Stimulated activated memory B cell treated with anti-CD40 and anti-IgM and Interleukin-4, amounts not matched to agents 10 μg/mL and 1 μg/mL and 100 μg/mL, for 72 hours (primary cell): ENCODE measurements around the gene C10orf62.
A peak's percentile ranks its signal among the peaks of the same experiment; 100 is the strongest.
"Not testable (repeated sequence)": the region's sequence is repeated elsewhere in the genome, so short reads cannot be mapped to it uniquely, and the experiment has no call there.

Source experiments
- ATAC-seq: fragments of 150-1000 bp; cut with Tn5 transposase; 2 replicates; pipeline ENCODE4 v1.10.0; 2021
- H3K27ac Mint-ChIP-seq: one replicate; pipeline ENCODE4 v1.8.0; 2022; ENCODE audit warnings: mild to moderate bottlenecking, mixed read lengths
- H3K27me3 Mint-ChIP-seq: one replicate; pipeline ENCODE4 v1.8.0; 2022; ENCODE audit warnings: mixed read lengths
- H3K36me3 Mint-ChIP-seq: one replicate; pipeline ENCODE4 v1.8.0; 2022; ENCODE audit warnings: mixed read lengths
- H3K4me1 Mint-ChIP-seq: one replicate; pipeline ENCODE4 v1.8.0; 2022; ENCODE audit warnings: mixed read lengths
- H3K4me3 Mint-ChIP-seq: one replicate; pipeline ENCODE4 v1.8.0; 2022; ENCODE audit warnings: mild to moderate bottlenecking, moderate library complexity, mixed read lengths
- H3K9me3 Mint-ChIP-seq: one replicate; pipeline ENCODE4 v1.8.0; 2022; ENCODE audit warnings: mixed read lengths

The C10orf62 gene

GRCh38 chr10:97623277-97623676 lies 33.8 kb downstream of the C10orf62 start:
- H3K4me3 Mint-ChIP-seq = no peak overlapping the region
- H3K9me3 Mint-ChIP-seq = no peaks in the 10 kb centered on the region
- H3K27ac Mint-ChIP-seq = no peak overlapping the region
- ATAC-seq = no peak
- H3K4me1 Mint-ChIP-seq = no peaks in the 10 kb centered on the region
- no peaks in the 10 kb centered on the region for H3K36me3 Mint-ChIP-seq
- no peaks in the 10 kb centered on the region for H3K27me3 Mint-ChIP-seq

GRCh38 chr10:97627731-97628130 lies 38.2 kb downstream of the C10orf62 start:
- H3K4me3 Mint-ChIP-seq = no peak overlapping the region
- H3K4me1 Mint-ChIP-seq = peaks cover 3% of the 10 kb centered on the region
- H3K36me3 Mint-ChIP-seq = no peaks in the 10 kb centered on the region
- no peaks in the 10 kb centered on the region for H3K9me3 Mint-ChIP-seq
- H3K27me3 Mint-ChIP-seq = no peaks in the 10 kb centered on the region
- ATAC-seq = no peak
- H3K27ac Mint-ChIP-seq = no peak overlapping the region

- Mint-ChIP-seq H3K4me3 (no peak overlapping the region), H3K9me3 (no peaks in the 10 kb centered on the region), H3K36me3 (no peaks in the 10 kb centered on the region), H3K4me1 (peaks cover 8% of the 10 kb centered on the region), H3K27ac (no peak overlapping the region), H3K27me3 (no peaks in the 10 kb centered on the region)
- no peak for ATAC-seq
These were observed 38.7 kb downstream of the C10orf62 start for GRCh38 chr10:97628228-97628627.

- H3K36me3 Mint-ChIP-seq = no peaks in the 10 kb centered on the region
- H3K4me3 Mint-ChIP-seq = no peak overlapping the region
- ATAC-seq = no peak
- H3K27me3 Mint-ChIP-seq = no peaks in the 10 kb centered on the region
- peaks cover 16% of the 10 kb centered on the region for H3K4me1 Mint-ChIP-seq
- H3K9me3 Mint-ChIP-seq = no peaks in the 10 kb centered on the region
- no peak overlapping the region for H3K27ac Mint-ChIP-seq
These were observed 39.8 kb downstream of the C10orf62 start for GRCh38 chr10:97629289-97629688.

GRCh38 chr10:97631098-97631497 lies 41.6 kb downstream of the C10orf62 start:
- Mint-ChIP-seq H3K4me3 (no peak overlapping the region), H3K4me1 (peaks cover 16% of the 10 kb centered on the region), H3K27me3 (no peaks in the 10 kb centered on the region), H3K27ac (no peak overlapping the region), H3K36me3 (no peaks in the 10 kb centered on the region), H3K9me3 (no peaks in the 10 kb centered on the region)
- ATAC-seq = no peak

- Mint-ChIP-seq H3K36me3 (no peaks in the 10 kb centered on the region), H3K27ac (peak within 1 kb of the TSS; percentile 89), H3K9me3 (no peaks in the 10 kb centered on the region), H3K4me3 (peak within 1 kb of the TSS; percentile 94), H3K27me3 (no peaks in the 10 kb centered on the region), H3K4me1 (peaks cover 16% of the 10 kb centered on the region)
- peak; percentile 100 for ATAC-seq
These were observed 43.7 kb downstream of the C10orf62 start, which contains the start of gene MORN4 for GRCh38 chr10:97632949-97633884. MORN4 (minus strand) TSS chr10:97633500; CDS start chr10:97619653, 13,847 bp downstream.

DNA sequence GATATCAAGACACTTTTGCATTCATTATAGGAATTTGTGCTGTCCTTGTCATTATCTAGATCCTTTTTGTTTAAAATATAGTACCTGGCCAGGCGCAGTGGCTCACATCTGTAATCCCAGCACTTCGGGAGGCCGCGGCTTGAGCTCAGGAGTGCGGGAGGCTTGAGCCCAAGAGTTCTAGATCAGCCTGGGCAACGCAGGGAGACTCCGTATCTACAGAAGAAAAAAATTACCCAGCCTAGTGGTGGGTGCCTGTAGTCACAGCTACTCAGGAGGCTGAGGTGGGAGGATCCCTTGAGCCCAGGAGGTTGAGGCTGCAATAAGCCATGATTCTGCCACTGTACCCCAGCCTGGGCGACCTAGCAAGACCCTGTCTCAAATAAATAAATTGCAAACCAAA lies 44.4 kb downstream of the C10orf62 start:
- no peak for ATAC-seq
- Mint-ChIP-seq H3K4me3 (peak overlapping the region; percentile 94), H3K27me3 (no peaks in the 10 kb centered on the region), H3K27ac (peak overlapping the region; percentile 89), H3K9me3 (no peaks in the 10 kb centered on the region), H3K4me1 (peaks cover 16% of the 10 kb centered on the region), H3K36me3 (no peaks in the 10 kb centered on the region)

DNA sequence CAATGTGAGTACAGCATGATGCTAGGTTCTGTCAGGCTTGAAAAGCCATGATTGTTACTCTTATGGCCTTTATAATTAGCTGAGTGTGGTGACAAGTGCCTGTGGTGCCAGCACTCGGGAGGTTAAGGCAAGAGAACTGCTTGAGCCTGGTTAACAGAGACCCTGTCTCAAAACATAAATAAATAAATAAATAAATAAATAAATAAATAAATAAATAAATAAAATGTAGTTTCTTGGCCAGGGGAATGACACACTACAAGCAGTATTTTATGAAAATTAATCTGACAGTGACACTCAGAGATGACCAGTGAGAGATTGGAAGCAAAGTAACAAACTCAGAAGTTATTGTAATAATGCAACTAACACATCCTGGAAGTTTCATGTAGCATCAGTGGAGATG lies 46.1 kb downstream of the C10orf62 start:
- H3K4me1 Mint-ChIP-seq = peaks cover 16% of the 10 kb centered on the region
- no peak overlapping the region for H3K27ac Mint-ChIP-seq
- no peaks in the 10 kb centered on the region for H3K9me3 Mint-ChIP-seq
- H3K4me3 Mint-ChIP-seq = no peak overlapping the region
- H3K27me3 Mint-ChIP-seq = no peaks in the 10 kb centered on the region
- H3K36me3 Mint-ChIP-seq = no peaks in the 10 kb centered on the region
- no peak for ATAC-seq

DNA sequence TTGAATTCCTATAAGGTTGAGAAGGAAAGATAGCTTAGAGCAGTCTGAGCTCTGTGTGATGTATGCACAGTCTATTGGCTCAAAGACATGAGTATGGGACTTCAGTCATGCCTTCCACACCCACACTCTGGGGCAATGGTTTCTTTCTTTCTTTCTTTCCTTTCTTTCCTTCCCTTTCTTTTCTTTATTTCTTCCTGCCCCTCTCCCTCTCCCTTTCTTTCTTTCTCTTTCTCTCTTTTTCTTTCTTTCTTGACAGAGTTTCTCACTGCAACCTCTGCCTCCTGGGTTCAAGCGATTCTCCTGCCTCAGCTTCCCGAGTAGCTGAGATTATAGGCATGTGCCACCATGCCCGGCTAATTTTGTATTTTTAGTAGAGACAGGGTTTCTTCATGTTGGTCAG lies 49.6 kb downstream of the C10orf62 start:
- not testable (repeated sequence) for H3K27me3 Mint-ChIP-seq, ATAC-seq, H3K4me3 Mint-ChIP-seq, H3K9me3 Mint-ChIP-seq, H3K36me3 Mint-ChIP-seq, H3K27ac Mint-ChIP-seq
- peaks cover 27% of the 10 kb centered on the region for H3K4me1 Mint-ChIP-seq

DNA sequence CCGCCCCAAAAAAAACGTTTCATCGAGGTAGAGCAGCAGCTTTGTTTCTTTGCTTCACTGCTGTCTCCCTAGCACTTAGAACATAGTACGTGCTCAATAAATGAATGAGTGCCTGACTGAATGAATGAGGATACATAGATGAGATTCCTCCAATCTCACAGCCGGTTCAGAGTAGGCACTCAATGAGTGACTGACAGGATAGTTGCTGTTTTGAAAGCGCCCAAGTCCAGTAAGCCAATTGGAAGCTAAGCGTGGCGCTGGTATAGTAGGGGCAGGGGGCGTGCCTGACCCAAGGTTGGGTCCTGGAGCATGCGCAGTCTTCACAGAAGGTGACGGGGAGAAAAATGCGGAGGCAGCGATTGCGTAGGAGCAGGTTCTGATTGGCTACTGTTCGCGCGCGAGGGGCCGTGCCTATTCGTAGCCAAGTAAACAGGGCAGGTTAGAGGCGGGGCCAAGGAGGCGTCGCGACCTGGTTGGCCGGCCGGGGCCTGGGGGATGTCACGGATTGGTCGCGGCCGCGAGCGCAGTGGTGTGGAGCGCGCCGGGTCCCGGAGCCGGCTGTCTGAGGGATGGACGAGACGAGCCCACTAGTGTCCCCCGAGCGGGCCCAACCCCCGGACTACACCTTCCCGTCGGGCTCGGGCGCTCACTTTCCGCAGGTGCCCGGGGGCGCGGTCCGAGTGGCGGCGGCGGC lies 50.8 kb downstream of the C10orf62 start, which contains the start of gene PI4K2A:
Gene PI4K2A, plus strand, starts transcription at position 498 of the 694 bp plus-strand sequence. Its CDS starts 72 bp downstream, at position 570.
- Mint-ChIP-seq H3K27me3 (no peaks in the 10 kb centered on the region), H3K4me3 (peak within 1 kb of the TSS; percentile 91), H3K27ac (peak within 1 kb of the TSS; percentile 91), H3K9me3 (no peaks in the 10 kb centered on the region), H3K36me3 (peaks cover 21% of the 10 kb centered on the region), H3K4me1 (peaks cover 27% of the 10 kb centered on the region)
- ATAC-seq = peak; percentile 100
